MCF 10A (cell line): ENCODE results near the gene ADAM17. TPM values are rescaled to one million over a fixed set of nuclear protein-coding genes. Genes with fewer than 3 reads are reported as not detected.

ENCODE experiments used
- BruUV-seq: library from RNA; stranded (reverse); fragments of 400-500 nt; replicated peaks from 2 replicates; lab custom pipeline; 2021; lab: Mats Ljungman, UMichigan
- CTCF ChIA-PET: fragments of 300-600 bp; sonication (Branson Sonifier 250); formaldehyde crosslinking; extraction: SDS; loops from one replicate; lab custom pipeline; 2021; ENCODE audit warnings: antibody characterized with exemption, inconsistent platforms; lab: Yijun Ruan, JAX
- POLR2A ChIA-PET: fragments of 300-600, 350-650 bp; sonication (Branson Sonifier 250); formaldehyde crosslinking; extraction: SDS; loops from one replicate; lab custom pipeline; 2020; ENCODE audit warnings: antibody characterized with exemption, inconsistent platforms; lab: Yijun Ruan, JAX
- DNase-seq: peaks from one replicate; pipeline ENCODE4 v3.0.0-alpha.2; 2018; ENCODE audit not compliant: unreplicated experiment
- H3K27ac Mint-ChIP-seq: one replicate; pipeline ENCODE4 v1.8.0; 2022; ENCODE audit warnings: mild to moderate bottlenecking, low read depth, mixed read lengths; ENCODE audit not compliant: unreplicated experiment
- H3K27me3 Mint-ChIP-seq: one replicate; pipeline ENCODE4 v1.8.0; 2022; ENCODE audit warnings: mixed read lengths; ENCODE audit not compliant: insufficient read depth, unreplicated experiment
- H3K36me3 Mint-ChIP-seq: one replicate; pipeline ENCODE4 v1.8.0; 2022; ENCODE audit warnings: mild to moderate bottlenecking, moderate library complexity, mixed read lengths; ENCODE audit not compliant: insufficient read depth, unreplicated experiment
- H3K4me1 Mint-ChIP-seq: one replicate; pipeline ENCODE4 v1.8.0; 2022; ENCODE audit warnings: mixed read lengths; ENCODE audit not compliant: insufficient read depth, unreplicated experiment
- H3K4me3 Mint-ChIP-seq: one replicate; pipeline ENCODE4 v1.8.0; 2022; ENCODE audit warnings: mild to moderate bottlenecking, moderate library complexity, mixed read lengths; ENCODE audit not compliant: unreplicated experiment
- H3K9me3 Mint-ChIP-seq: one replicate; pipeline ENCODE4 v1.8.0; 2022; ENCODE audit warnings: mixed read lengths; ENCODE audit not compliant: unreplicated experiment
- CTCF ChIP-seq: fragments of 200-600 bp; IDR thresholded peaks from one replicate; pipeline ENCODE4 v1.8.0; 2022; ENCODE audit warnings: antibody characterized with exemption, mild to moderate bottlenecking; ENCODE audit not compliant: unreplicated experiment
- intact Hi-C: fragments of 100-400 bp; cut with micrococcal nuclease; formaldehyde crosslinking; loops from 2 replicates; pipeline ENCODE4 v1.14.1; 2022
- total RNA-seq: library from RNA; stranded (reverse); gene quantifications from 2 replicates; pipeline ENCODE4 v1.2.3, GENCODE V29; 2022

ADAM17 gene
- total RNA-seq, 1 experiment from 2014 or later = 44.3 TPM

- Mint-ChIP-seq H3K36me3 (peaks cover 98% of the 10 kb centered on the region), H3K27ac (no peak overlapping the region), H3K9me3 (no peaks in the 10 kb centered on the region), H3K27me3 (no peaks in the 10 kb centered on the region), H3K4me1 (no peaks in the 10 kb centered on the region), H3K4me3 (no peak overlapping the region)
- intact Hi-C loops = no loop called here
- no TSS peak for BruUV-seq
- TF ChIP-seq CTCF = no peak
- CTCF ChIA-PET = interaction anchor here (0.9 kb wide), 1 partner anchor 9 kb away, joined by 3 read pairs; no protein-coding TSS in a partner anchor
- no peak for DNase-seq
- POLR2A ChIA-PET = interaction anchor here (1.9 kb wide), 1 partner anchor 9 kb away, joined by 7 read pairs; the partner anchor contains the start of gene IAH1
Measured at GRCh38 chr2:9484533-9484932, 71.1 kb downstream of the ADAM17 start.

- H3K4me1 Mint-ChIP-seq = no peaks in the 10 kb centered on the region
- no TSS peak for BruUV-seq
- intact Hi-C loops = no loop called here
- no peaks in the 10 kb centered on the region for H3K27me3 Mint-ChIP-seq
- CTCF ChIA-PET = interaction anchor here (0.5 kb wide), 1 partner anchor 76 kb away, joined by 3 read pairs; no protein-coding TSS in a partner anchor
- H3K36me3 Mint-ChIP-seq = peaks cover 98% of the 10 kb centered on the region
- no peak for DNase-seq
- H3K27ac Mint-ChIP-seq = peak overlapping the region; percentile 59
- no peak for TF ChIP-seq CTCF
- H3K4me3 Mint-ChIP-seq = no peak overlapping the region
- H3K9me3 Mint-ChIP-seq = no peaks in the 10 kb centered on the region
- POLR2A ChIA-PET = interaction anchor here (0.8 to 1.9 kb wide), 3 partner anchors 8 to 72 kb away, joined by 3 to 7 read pairs (median 4); partner anchors contain the start of gene IAH1
Measured at GRCh38 chr2:9483107-9483506, 72.5 kb downstream of the ADAM17 start.

GRCh38 chr2:9480157-9480556 is 75.5 kb downstream of the ADAM17 start:
- no peak for DNase-seq
- ChIA-PET CTCF (interaction anchor here (0.6 kb wide), 1 partner anchor 44 kb away, joined by 5 read pairs; no protein-coding TSS in a partner anchor), POLR2A (no interaction called here)
- Mint-ChIP-seq H3K9me3 (no peaks in the 10 kb centered on the region), H3K36me3 (peaks cover 86% of the 10 kb centered on the region), H3K27me3 (no peaks in the 10 kb centered on the region), H3K27ac (no peak overlapping the region), H3K4me3 (no peak overlapping the region), H3K4me1 (peaks cover 11% of the 10 kb centered on the region)
- intact Hi-C loops = no loop called here
- BruUV-seq = no TSS peak
- no peak for TF ChIP-seq CTCF

- ChIA-PET CTCF (interaction anchor here (0.7 kb wide), 1 partner anchor 336 kb away, joined by 3 read pairs; no protein-coding TSS in a partner anchor), POLR2A (interaction anchor here (1.0 to 1.6 kb wide), 2 partner anchors 87 to 274 kb away, joined by 3 read pairs; no protein-coding TSS in a partner anchor)
- Mint-ChIP-seq H3K9me3 (no peaks in the 10 kb centered on the region), H3K36me3 (peaks cover 73% of the 10 kb centered on the region), H3K27me3 (no peaks in the 10 kb centered on the region), H3K4me3 (no peak overlapping the region), H3K27ac (no peak overlapping the region), H3K4me1 (peaks cover 11% of the 10 kb centered on the region)
- no TSS peak for BruUV-seq
- TF ChIP-seq CTCF = no peak
- intact Hi-C loops = loop anchor here (5.0 kb wide), 1 partner anchor 74 kb away; no protein-coding TSS in a partner anchor
- DNase-seq = no peak
Measured at GRCh38 chr2:9478526-9478925, 77.1 kb downstream of the ADAM17 start.
